HG03520 (cell line): ENCODE measurements around the gene RPL22L1.
"Not testable (repeated sequence)": the region's sequence is repeated elsewhere in the genome, so short reads cannot be mapped to it uniquely, and the experiment has no call there.

Experiments used
- ATAC-seq: cut with Tn5 transposase; IDR thresholded peaks from one replicate; pipeline ENCODE4 v1.9.1; 2021; ENCODE audit warnings: mild to moderate bottlenecking, moderate library complexity; ENCODE audit not compliant: unreplicated experiment

The RPL22L1 gene

DNA sequence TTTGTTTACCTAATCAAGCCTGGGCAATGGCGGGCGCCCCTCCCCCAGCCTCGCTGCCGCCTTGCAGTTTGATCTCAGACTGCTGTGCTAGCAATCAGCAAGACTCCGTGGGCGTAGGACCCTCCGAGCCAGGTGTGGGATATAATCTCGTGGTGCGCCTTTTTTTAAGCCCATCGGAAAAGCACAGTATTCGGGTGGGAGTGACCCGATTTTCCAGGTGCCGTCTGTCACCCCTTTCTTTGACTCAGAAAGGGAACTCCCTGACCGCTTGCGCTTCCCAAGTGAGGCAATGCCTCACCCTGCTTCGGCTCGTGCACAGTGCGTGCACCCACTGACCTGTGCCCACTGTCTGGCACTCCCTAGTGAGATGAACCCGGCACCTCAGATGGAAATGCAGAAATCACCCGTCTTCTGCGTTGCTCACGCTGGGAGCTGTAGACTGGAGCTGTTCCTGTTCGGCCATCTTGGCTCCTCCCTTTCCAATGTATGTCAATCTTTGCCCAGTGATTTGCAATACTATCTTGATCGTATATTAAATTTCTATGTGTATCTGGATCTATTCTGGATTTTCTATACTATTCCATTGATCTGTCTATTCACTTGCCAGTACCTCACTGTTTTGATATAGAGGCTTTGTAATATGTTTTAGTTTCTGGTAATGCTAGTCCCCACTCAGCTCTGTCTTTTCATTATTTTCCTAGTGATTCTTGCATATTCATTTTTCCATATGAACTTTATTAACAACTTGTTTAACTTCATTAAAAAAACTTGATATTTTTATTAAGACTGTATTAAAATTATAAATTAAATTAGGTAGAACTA is 14.3 kb upstream of the RPL22L1 start:
- not testable (repeated sequence) for ATAC-seq

GRCh38 chr3:170878688-170879087 is 8.7 kb upstream of the RPL22L1 start:
- not testable (repeated sequence) for ATAC-seq

GRCh38 chr3:170877311-170877710 is 7.3 kb upstream of the RPL22L1 start:
- not testable (repeated sequence) for ATAC-seq

DNA sequence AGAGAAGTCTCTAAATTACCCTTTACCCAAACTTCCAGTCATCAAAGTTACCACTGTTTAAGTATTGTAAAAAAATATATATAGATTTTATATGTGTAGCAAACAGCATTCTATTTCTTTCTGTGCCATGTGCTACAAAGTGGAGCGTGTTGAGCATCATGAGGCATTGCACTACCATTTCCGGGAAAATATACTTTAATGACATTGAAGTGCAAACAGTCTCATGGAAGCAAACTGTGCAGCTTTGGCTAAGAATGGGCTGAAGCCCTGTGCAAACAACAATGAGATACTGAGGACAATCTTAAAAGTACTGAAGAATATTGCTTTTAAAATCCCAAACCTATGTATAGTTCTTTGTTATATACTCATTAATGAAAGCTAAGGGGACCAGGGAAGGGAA is 6.5 kb upstream of the RPL22L1 start:
- ATAC-seq: no peak

GRCh38 chr3:170869239-170869590 is 780 bp downstream of the RPL22L1 start:
- ATAC-seq: no peak

- no peak for ATAC-seq
These were observed 1.3 kb downstream of the RPL22L1 start for GRCh38 chr3:170868577-170869238.

GRCh38 chr3:170867143-170867937 is 2.7 kb downstream of the RPL22L1 start:
- ATAC-seq: no peak

DNA sequence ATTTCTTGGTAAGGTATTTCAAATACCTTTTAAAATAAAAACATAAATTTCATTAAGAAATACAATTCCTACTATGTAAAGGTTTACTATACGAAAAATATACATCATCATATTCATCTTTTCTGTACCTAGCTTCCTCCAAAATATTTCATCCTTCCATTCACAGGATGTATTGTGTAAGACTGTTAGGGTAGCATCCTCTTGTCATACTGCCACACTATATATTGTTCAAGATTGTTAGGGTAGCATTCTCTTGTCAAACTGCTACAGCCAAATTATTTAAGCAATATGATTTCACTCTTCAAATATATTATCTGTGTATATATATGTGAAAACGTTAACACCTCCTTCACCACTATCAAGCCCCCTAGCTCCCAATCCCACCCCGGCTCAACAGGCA is 3.5 kb downstream of the RPL22L1 start:
- no peak for ATAC-seq

GRCh38 chr3:170865209-170866094 is 4.5 kb downstream of the RPL22L1 start:
- no peak for ATAC-seq

GRCh38 chr3:170864525-170865208 is 5.3 kb downstream of the RPL22L1 start:
- ATAC-seq: no peak

DNA sequence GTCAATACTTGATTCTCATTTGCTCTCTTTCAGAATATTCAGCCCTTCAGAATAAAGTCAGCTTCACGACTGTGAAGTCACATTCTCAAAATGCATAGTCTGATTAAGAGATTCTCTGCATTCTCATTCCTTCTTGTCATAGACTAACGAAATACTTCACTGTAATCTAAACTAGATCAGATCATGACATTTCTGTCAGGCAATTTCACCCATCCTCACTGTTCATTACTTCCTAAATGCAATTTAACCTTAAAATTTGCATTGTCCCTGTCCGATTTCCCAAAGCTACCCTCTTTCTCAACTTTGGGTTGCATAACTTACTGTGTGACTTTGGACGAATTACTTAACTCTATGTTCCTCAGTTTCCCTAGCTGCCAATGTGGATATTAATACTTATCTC is 6.2 kb downstream of the RPL22L1 start:
- no peak for ATAC-seq

DNA sequence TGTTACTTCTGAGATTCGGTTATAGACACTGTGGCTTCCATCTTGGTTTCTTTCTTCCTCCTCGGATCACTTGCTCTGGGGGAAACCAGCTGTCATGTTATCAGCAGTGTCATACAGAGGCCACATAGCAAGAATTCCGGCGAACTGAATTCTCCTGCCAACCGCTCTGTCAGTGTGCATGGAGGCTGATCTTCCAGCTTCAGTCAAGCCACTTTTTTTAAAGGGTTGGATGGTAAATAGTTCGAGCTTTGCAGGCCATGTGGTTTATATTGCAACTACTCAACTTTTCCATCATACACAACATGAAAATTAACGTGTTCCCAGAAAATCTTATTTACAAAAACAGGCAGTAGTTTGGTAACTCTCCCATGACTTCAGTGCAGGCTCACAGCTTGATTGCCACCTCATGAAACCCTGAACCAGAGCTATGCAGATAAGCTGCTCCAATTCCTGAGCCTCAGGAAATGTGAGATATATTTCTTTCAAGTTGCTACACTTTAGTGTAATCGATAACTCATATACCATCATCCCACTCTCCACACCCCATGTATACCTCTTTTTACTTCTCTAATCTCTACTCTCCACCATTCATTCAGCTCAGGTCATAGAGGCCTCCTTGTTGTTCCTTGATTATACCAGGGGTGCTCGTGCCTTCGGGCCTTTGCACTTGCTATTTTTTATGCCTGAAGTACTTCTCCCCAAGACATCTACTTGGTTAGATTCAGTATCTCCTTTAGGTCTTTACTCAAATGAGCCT is 7.2 kb downstream of the RPL22L1 start:
- no peak for ATAC-seq

GRCh38 chr3:170858599-170858998 is 11.4 kb downstream of the RPL22L1 start:
- no peak for ATAC-seq

DNA sequence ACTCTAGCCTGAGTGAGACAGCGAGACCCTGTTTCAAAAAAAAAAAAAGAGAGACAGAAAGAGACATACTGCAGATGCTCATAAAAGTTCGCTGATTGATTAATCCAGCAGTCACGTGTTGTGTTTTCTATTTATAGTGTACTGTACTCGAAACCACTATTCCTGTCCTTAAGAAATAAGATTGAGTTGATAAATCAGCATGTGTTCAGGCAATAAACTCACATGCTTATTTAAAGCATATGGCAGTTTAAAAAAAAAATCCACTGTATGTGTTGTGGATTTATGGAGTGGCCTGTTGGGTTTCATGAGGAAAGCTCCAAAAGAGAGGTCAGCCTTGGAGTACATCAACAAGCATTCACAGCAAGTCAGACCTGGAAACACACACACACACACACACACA is 17.7 kb downstream of the RPL22L1 start:
- no peak for ATAC-seq

GRCh38 chr3:170848292-170848917 is 21.6 kb downstream of the RPL22L1 start:
- ATAC-seq: no peak

GRCh38 chr3:170844377-170844776 is 25.6 kb downstream of the RPL22L1 start:
- no peak for ATAC-seq

GRCh38 chr3:170840291-170840859 is 29.6 kb downstream of the RPL22L1 start:
- no peak for ATAC-seq

- ATAC-seq: no peak
These were observed 30.4 kb downstream of the RPL22L1 start for GRCh38 chr3:170839518-170840100.
